OCI-LY7 (cell line): ENCODE results near the gene GBF1. TPM values are rescaled to one million over a fixed set of nuclear protein-coding genes. Genes with fewer than 3 reads are reported as not detected.

ENCODE experiments used
- BruUV-seq: library from RNA; stranded (reverse); fragments of 400-500 nt; replicated peaks from 2 replicates; lab custom pipeline; 2021; lab: Mats Ljungman, UMichigan
- CTCF ChIA-PET: fragments of 300-600 bp; sonication (Branson Sonifier 250); formaldehyde crosslinking; loops from one replicate; lab custom pipeline; 2022; ENCODE audit warnings: antibody characterized with exemption; ENCODE audit not compliant: unreplicated experiment; lab: Charles Lee
- POLR2A ChIA-PET: fragments of 300-600 bp; sonication (Branson Sonifier 250); formaldehyde crosslinking; loops from one replicate; lab custom pipeline; 2022; ENCODE audit warnings: antibody characterized with exemption; lab: Charles Lee
- DNase-seq: peaks from one replicate; pipeline ENCODE4 v3.0.0-alpha.2; 2015; ENCODE audit warnings: low spot score
- H2AFZ ChIP-seq: fragments of 200-600 bp; sonication (generic), shearing (Covaris generic); 2 replicates; pipeline ENCODE4 v1.6.1; 2014; ENCODE audit warnings: mild to moderate bottlenecking, antibody characterized with exemption, low read length, moderate library complexity
- H3K27ac ChIP-seq: fragments of 200-600 bp; sonication (generic); 2 replicates; pipeline ENCODE4 v1.5.1; 2014; ENCODE audit warnings: mixed run types, low read depth, mild to moderate bottlenecking, moderate library complexity, low read length, inconsistent platforms; ENCODE audit not compliant: poor library complexity, severe bottlenecking
- H3K36me3 ChIP-seq: fragments of 200-600 bp; sonication (generic); 2 replicates; pipeline ENCODE4 v1.6.1; 2014; ENCODE audit warnings: mild to moderate bottlenecking, antibody characterized with exemption, low read length, moderate library complexity, mixed read lengths; ENCODE audit not compliant: insufficient read depth
- H3K4me1 ChIP-seq: fragments of 200-600 bp; sonication (generic); 2 replicates; pipeline ENCODE4 v1.5.1; 2014; ENCODE audit warnings: mild to moderate bottlenecking, low read length; ENCODE audit not compliant: insufficient read depth, poor library complexity, severe bottlenecking
- H3K4me2 ChIP-seq: fragments of 200-600 bp; sonication (generic); 2 replicates; pipeline ENCODE4 v1.6.1; 2014; ENCODE audit warnings: mild to moderate bottlenecking, low read length
- H3K4me3 ChIP-seq: fragments of 200-600 bp; sonication (generic); 2 replicates; pipeline ENCODE4 v1.5.1; 2014; ENCODE audit warnings: mild to moderate bottlenecking, low read depth, low read length; ENCODE audit not compliant: poor library complexity, severe bottlenecking
- H3K79me2 ChIP-seq: fragments of 200-600 bp; sonication (generic); 2 replicates; pipeline ENCODE4 v1.6.1; 2016; ENCODE audit warnings: low read depth, mild to moderate bottlenecking, low read length, moderate library complexity, mixed read lengths; ENCODE audit not compliant: insufficient read depth
- H3K9me2 ChIP-seq: fragments of 200-600 bp; sonication (generic); 2 replicates; pipeline ENCODE4 v1.6.1; 2016; ENCODE audit warnings: mild to moderate bottlenecking, low read length, mixed read lengths; ENCODE audit not compliant: insufficient read depth
- H3K9me3 ChIP-seq: fragments of 200-600 bp; sonication (generic); 2 replicates; pipeline ENCODE4 v1.6.1; 2014; ENCODE audit warnings: mild to moderate bottlenecking, mixed run types, low read length, mixed read lengths
- H4K20me1 ChIP-seq: fragments of 200-600 bp; sonication (generic); 2 replicates; pipeline ENCODE4 v1.6.1; 2014; ENCODE audit warnings: mild to moderate bottlenecking, antibody characterized with exemption, low read length, moderate library complexity, mixed read lengths; ENCODE audit not compliant: insufficient read depth
- EZH2phosphoT487 ChIP-seq: fragments of 200-600 bp; sonication (generic); IDR thresholded peaks from 2 replicates; pipeline ENCODE4 v1.6.1; 2018; ENCODE audit warnings: low read depth, borderline replicate concordance, mild to moderate bottlenecking, mixed run types, antibody characterized with exemption, low read length, moderate library complexity, mixed read lengths
- intact Hi-C: fragments of 100-400 bp; cut with micrococcal nuclease; formaldehyde crosslinking; loops from one replicate; pipeline ENCODE4 v1.10.0; 2022; ENCODE audit not compliant: unreplicated experiment
- total RNA-seq, 2 experiments: library from RNA; depleted of rRNA in 1 of 2; stranded (reverse); fragments of >200 nt in 1 of 2; shearing (Covaris generic) in 1 of 2; gene quantifications; 2 replicates each; pipeline ENCODE4 v1.2.3, GENCODE V29; 2014 to 2022
- TF ChIP-seq, protein P1 (sequence below): fragments of 200-600 bp; sonication (generic); conservative IDR thresholded peaks from 2 replicates; pipeline ENCODE4 v1.5.1; 2014; ENCODE audit warnings: mild to moderate bottlenecking, antibody characterized with exemption, low read length, moderate library complexity, mixed read lengths

Gene GBF1
- total RNA-seq, 2 experiments from 2014 or later = 17.8 to 33.4 TPM

DNA sequence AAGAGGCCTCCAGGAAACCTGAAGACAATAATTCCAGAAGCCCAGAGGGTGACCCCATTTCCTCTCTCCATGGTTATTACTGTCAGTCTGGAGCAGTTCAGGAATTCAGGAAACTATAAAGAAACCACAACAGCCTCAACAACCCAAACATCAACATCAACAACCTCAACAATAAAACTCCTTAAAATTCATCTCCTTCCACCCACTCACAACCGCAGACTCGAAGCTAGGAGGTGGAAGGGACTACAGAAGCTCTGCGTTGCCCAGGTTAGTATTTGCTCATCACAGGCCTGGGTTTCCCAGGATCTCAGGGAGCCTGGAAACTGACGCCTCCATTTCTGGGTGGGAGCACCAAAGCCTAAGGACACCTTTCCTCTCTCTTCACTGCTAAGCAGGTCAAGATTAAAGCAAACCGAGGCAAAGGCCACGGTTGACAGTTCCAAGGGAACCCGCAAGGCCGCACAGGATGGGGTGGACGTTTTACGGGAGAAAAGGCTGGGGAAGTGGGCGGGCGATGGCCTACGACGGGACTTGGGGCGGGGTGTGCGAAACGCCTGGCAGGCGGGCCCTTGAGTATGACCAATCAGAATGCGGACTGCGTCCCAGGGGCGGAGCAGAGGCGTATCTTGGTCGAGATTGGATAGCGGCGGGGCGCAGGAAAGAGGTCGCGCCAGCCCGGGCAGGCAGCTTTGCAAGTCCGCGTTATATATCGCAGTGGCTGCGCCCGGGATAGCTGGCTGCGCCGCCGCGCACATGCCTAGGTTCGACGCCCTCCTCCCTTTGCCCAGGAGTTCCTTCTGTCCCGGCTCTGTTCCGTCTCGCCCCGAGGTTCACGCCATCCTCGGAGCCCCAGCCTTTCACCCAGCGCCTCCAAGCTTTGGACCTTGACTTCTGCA, 19.4 kb upstream of the GBF1 start, which contains the start of gene ELOVL3:
Gene ELOVL3, plus strand, starts transcription at position 654 of the 896 bp plus-strand sequence. CDS start 250 bp downstream, outside the sequence.
- Histone ChIP-seq H3K4me3 (peak within 1 kb of the TSS; percentile 47), H4K20me1 (no peaks in the 10 kb centered on the region), H3K79me2 (no peaks in the 10 kb centered on the region), H3K27ac (no peak within 1 kb of the TSS), H3K4me2 (peak within 1 kb of the TSS; percentile 65), H3K9me2 (no peaks in the 10 kb centered on the region), H2AFZ (peak within 1 kb of the TSS; percentile 78), H3K9me3 (no peaks in the 10 kb centered on the region), H3K4me1 (peaks cover 3% of the 10 kb centered on the region), H3K36me3 (no peaks in the 10 kb centered on the region)
- no peak for TF ChIP-seq EZH2phosphoT487
- TF ChIP-seq, protein P1, sequence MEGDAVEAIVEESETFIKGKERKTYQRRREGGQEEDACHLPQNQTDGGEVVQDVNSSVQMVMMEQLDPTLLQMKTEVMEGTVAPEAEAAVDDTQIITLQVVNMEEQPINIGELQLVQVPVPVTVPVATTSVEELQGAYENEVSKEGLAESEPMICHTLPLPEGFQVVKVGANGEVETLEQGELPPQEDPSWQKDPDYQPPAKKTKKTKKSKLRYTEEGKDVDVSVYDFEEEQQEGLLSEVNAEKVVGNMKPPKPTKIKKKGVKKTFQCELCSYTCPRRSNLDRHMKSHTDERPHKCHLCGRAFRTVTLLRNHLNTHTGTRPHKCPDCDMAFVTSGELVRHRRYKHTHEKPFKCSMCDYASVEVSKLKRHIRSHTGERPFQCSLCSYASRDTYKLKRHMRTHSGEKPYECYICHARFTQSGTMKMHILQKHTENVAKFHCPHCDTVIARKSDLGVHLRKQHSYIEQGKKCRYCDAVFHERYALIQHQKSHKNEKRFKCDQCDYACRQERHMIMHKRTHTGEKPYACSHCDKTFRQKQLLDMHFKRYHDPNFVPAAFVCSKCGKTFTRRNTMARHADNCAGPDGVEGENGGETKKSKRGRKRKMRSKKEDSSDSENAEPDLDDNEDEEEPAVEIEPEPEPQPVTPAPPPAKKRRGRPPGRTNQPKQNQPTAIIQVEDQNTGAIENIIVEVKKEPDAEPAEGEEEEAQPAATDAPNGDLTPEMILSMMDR = no peak
- DNase-seq = peak; percentile 75
- POLR2A ChIA-PET = no interaction called here
- intact Hi-C loops = loop anchor here (5.0 kb wide), 1 partner anchor 356 kb away; no protein-coding TSS in a partner anchor
- no TSS peak for BruUV-seq
- CTCF ChIA-PET = no interaction called here

DNA sequence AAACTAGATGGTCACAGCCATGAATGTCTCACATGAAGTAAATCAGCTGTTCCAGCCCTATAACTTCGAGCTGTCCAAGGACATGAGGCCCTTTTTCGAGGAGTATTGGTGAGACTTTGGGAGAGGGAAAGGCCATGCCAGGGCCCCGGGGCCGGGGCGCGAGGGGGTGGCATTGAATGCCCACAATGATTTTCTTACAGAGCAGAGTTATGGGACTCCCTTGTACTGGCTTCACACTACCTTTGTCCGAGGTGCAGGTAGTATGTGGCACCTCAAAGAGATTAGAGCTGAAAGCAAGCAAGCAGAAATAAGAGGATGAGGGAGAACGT, 18.8 kb upstream of the GBF1 start:
- Histone ChIP-seq H3K9me2 (no peaks in the 10 kb centered on the region), H3K4me2 (peak overlapping the region; percentile 65), H4K20me1 (no peaks in the 10 kb centered on the region), H3K4me3 (peak overlapping the region; percentile 47), H3K9me3 (no peaks in the 10 kb centered on the region), H3K79me2 (no peaks in the 10 kb centered on the region), H3K4me1 (peaks cover 3% of the 10 kb centered on the region), H2AFZ (peak overlapping the region; percentile 78), H3K36me3 (no peaks in the 10 kb centered on the region), H3K27ac (no peak overlapping the region)
- CTCF ChIA-PET = interaction anchor here (0.8 to 1.0 kb wide), 2 partner anchors 9 to 41 kb away, joined by 3 read pairs; no protein-coding TSS in a partner anchor
- intact Hi-C loops = loop anchor here (5.0 kb wide), 1 partner anchor 356 kb away; no protein-coding TSS in a partner anchor
- POLR2A ChIA-PET = no interaction called here
- DNase-seq = no peak
- BruUV-seq = no TSS peak
- TF ChIP-seq EZH2phosphoT487 = no peak
- TF ChIP-seq, protein P1 = no peak

DNA sequence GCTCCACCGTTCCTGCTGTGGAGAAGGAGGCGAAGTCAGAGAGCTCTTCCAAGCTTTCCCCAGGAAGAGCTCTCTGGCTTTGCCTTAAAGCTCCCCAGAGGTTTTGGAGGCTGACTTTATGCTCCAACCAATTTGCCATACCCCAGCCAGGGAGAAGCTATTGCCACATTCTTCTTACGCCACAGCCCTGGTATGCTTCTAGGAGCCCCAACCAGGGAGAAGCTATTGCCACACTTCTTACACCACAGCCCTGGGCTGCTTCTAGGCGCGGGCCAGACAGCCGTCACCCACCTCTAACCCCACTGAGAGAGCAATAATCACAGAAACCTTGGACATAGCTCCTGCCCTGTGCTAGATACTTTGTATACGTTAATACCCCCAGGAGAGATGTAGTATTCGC, 18.3 kb upstream of the GBF1 start:
- H4K20me1 ChIP-seq = no peaks in the 10 kb centered on the region
- peaks cover 3% of the 10 kb centered on the region for H3K4me1 ChIP-seq
- no peaks in the 10 kb centered on the region for H3K79me2 ChIP-seq
- ChIA-PET CTCF (interaction anchor here (0.8 to 1.0 kb wide), 2 partner anchors 8 to 40 kb away, joined by 3 read pairs; no protein-coding TSS in a partner anchor), POLR2A (no interaction called here)
- no peak overlapping the region for H3K4me2 ChIP-seq
- DNase-seq = no peak
- TF ChIP-seq, protein P1 = no peak
- no peak for TF ChIP-seq EZH2phosphoT487
- no peak overlapping the region for H3K27ac ChIP-seq
- no peak overlapping the region for H2AFZ ChIP-seq
- H3K4me3 ChIP-seq = no peak overlapping the region
- H3K9me3 ChIP-seq = no peaks in the 10 kb centered on the region
- no peaks in the 10 kb centered on the region for H3K36me3 ChIP-seq
- H3K9me2 ChIP-seq = no peaks in the 10 kb centered on the region
- intact Hi-C loops = loop anchor here (5.0 kb wide), 1 partner anchor 355 kb away; no protein-coding TSS in a partner anchor
- no TSS peak for BruUV-seq
